Stimulated activated CD4-positive, alpha-beta T cell treated with anti-CD3 and anti-CD28 coated beads, Interleukin-4, amount 100 ng/mL, for 1 hour (primary cell): ENCODE measurements around the gene DNAJB12.
A peak's percentile ranks its signal among the peaks of the same experiment; 100 is the strongest.
"Not testable (repeated sequence)": the region's sequence is repeated elsewhere in the genome, so short reads cannot be mapped to it uniquely, and the experiment has no call there.

Experiments
- DNase-seq: peaks from one replicate; pipeline ENCODE4 v3.0.0-alpha.2; 2020

DNAJB12 gene

GRCh38 chr10:72353028-72353964 lies 1.4 kb downstream of the DNAJB12 start:
- DNase-seq, result no peak

- DNase-seq, result no peak
Measured at GRCh38 chr10:72351479-72351878, 3.2 kb downstream of the DNAJB12 start.

- no peak for DNase-seq
Measured at GRCh38 chr10:72349438-72349837, 5.3 kb downstream of the DNAJB12 start.

- DNase-seq, result no peak
Measured at GRCh38 chr10:72348282-72348681, 6.4 kb downstream of the DNAJB12 start.

DNA sequence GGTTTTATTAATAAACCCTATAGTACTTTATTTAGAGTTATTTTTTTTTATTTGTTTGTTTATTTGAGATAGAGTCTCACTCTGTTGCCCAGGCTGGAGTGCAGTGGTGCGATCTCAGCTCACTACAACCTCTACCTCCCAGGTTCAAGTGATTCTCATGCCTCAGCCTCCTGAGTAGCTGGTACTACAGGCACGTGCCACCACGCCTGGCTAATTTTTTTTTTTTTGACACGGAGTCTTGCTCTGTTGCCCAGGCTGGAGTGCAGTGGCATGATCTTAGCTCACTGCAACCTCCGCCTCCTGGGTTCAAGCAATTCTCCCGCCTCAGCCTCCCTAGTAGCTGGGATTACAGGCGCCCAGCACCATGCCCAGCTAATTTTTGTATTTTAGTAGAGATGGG lies 8.6 kb downstream of the DNAJB12 start:
- not testable (repeated sequence) for DNase-seq

GRCh38 chr10:72344932-72345331 lies 9.8 kb downstream of the DNAJB12 start:
- no peak for DNase-seq

GRCh38 chr10:72342911-72343310 lies 11.8 kb downstream of the DNAJB12 start:
- no peak for DNase-seq

DNA sequence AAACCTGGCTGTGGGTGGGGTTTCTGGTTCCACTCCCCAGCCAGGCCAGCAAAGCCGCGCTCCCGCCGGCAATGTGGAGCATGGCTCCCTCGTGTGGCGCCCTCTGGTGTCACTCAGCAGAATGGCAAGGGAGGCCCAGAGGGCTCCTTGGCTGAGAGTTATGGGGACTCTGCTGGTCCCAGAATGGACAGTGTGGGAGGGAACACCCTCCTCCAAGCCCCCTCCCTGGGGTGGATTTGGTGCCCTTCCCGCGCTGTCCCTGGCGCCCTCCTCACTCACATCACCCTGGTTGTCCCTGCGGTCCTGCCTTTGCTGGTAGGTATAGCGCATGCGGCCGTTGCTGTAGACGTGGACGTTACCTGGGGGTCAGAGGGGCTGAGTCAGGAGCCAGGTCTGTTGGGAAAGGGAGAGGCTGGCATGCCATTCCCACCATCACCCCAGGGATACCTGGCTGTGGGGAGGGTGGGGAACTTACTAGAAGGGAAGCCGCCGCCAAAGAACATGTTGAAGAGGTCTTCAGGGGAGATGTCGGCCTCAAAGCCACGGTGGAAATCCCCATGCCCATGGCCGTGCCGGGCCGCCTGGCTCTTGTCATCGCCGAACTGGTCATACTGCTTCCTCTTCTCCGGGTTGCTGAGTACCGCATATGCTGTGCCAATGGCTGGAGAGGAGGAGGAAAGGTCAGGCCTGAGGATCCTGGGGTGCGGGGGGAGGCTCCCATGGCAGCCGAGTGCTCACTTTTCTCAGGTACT lies 14.0 kb downstream of the DNAJB12 start:
- peak; percentile 79 for DNase-seq

DNA sequence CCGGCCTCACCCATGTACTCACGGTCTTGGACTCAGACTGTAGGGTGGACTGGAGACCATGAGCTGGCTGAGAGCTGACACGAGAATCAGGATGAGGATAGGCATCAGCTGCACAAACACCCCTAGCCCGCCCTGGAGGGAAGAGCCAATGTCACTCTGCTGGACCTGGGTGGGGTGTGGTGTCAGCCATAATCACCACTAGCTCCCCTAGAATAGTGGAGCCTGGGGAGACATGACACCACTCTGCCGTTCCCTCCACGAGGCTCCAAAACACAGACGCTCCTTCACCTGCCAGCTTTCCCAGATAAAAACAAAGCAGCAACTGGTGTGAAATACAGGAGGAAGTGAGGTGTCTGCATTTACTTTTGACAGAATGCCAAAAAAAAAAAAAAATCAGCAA lies 16.5 kb downstream of the DNAJB12 start:
- DNase-seq, result no peak

- DNase-seq, result no peak
Measured at GRCh38 chr10:72337722-72338121, 17.0 kb downstream of the DNAJB12 start.

GRCh38 chr10:72337039-72337629 lies 17.6 kb downstream of the DNAJB12 start:
- DNase-seq, result peak; percentile 71

DNA sequence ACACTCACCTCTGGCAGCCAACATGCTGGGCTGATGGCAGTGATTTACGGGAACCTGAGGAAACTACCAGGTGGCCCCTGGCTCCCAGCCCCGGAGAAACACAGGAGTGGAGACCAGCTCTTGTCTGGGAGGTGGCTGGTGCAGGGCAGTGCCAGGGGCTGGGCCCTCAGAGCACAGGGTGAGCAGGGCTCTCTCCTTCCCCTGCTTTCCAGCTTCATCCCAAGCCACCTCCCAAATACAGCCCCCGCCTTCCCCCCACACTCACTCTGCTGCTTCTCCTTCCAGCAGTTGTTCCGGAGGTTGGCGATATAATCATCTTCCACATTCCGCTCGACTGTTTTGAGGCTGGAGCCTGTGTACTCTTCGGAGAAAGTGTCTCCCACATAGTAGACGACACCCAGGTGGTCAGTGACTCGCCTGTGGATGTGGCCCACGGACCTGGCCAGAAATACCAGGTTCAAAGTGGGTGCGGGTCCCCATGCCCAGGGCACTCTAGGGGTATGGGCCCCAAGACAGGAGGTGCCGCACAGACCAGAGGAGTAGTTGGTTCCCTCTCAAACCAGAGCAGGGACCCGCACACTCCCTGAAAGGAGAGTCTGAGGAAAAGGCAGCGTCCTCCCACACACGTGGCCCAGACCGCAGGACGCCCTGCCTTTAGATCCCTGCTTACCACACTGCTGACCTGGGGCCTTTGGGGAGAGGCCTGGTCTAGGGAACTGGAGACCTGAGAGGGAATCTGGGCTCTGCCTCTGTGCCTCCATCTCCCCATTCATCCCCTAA lies 18.3 kb downstream of the DNAJB12 start:
- no peak for DNase-seq

DNA sequence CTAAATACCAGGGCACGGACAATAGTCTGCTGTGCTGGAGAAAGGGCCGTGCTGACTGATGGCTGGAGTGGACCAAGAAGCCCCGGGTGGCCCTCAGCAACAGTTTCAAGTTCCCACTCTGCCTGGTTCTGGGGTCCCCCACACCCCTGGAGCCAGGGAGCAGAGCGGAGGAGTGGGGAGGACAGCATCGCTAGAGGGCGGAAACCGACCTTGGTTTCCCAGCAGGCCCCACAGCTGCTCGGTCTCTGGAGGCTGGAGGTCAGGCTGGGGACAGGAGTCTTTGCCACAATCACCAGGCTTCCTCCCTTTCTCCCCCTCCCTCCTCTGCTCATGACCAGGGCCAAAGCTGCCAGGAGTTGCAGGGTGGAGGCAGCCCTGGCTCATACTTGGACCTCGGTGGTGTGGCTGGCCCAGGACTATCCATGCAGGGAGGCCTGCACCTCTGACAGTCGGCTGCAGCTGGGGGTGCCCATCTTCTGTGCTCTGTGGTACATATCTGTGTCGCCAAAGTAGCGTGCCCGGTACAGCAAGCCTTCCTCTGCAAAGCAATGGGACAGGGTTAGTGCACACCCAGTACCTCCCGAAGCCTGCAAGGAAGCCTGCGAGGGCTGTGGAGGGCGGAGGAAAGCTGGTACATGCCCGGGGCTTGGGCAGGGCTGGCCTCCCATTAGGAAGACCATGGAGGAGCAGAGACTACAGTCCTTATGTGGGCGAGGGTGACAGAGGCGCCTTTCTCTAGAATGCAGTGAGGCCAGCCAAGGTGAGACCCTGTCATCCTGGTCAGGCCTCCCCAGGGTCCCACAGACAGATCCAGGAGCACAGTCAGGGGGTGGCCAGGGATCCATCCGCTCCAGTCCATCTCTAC lies 19.1 kb downstream of the DNAJB12 start:
- DNase-seq, result no peak

DNA sequence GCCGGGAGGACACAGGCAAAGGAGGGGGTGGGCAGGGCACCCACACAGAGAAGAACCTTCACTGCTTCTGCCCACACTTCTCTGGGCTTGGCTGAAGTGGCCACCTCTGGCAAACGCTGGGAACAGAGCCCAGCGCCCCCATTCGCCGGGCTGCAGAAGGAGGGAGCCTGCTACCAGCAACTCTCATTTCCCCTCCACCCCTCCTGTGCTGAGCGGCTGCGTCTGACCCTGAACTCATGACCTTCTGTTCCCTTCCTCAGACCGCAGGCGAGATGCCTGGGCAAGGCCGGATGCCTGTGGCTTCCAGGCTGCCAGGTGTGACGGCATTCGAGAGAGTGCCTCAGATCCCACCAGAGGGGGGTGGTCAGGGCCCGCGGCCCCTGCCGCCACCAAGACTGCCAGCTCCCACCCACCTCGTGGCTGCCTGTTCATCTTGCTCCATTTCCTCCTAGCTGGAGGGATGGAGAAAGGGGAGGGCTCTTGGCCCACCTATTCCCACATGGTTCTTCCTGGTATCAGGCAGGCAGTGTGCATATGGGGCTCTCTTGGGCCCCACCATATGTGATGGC lies 19.8 kb downstream of the DNAJB12 start:
- peak; percentile 50 for DNase-seq

- no peak for DNase-seq
Measured at GRCh38 chr10:72334196-72334824, 20.4 kb downstream of the DNAJB12 start.

- no peak for DNase-seq
Measured at GRCh38 chr10:72333112-72334015, 21.4 kb downstream of the DNAJB12 start.

- DNase-seq, result no peak
Measured at GRCh38 chr10:72332423-72333111, 22.2 kb downstream of the DNAJB12 start.

DNA sequence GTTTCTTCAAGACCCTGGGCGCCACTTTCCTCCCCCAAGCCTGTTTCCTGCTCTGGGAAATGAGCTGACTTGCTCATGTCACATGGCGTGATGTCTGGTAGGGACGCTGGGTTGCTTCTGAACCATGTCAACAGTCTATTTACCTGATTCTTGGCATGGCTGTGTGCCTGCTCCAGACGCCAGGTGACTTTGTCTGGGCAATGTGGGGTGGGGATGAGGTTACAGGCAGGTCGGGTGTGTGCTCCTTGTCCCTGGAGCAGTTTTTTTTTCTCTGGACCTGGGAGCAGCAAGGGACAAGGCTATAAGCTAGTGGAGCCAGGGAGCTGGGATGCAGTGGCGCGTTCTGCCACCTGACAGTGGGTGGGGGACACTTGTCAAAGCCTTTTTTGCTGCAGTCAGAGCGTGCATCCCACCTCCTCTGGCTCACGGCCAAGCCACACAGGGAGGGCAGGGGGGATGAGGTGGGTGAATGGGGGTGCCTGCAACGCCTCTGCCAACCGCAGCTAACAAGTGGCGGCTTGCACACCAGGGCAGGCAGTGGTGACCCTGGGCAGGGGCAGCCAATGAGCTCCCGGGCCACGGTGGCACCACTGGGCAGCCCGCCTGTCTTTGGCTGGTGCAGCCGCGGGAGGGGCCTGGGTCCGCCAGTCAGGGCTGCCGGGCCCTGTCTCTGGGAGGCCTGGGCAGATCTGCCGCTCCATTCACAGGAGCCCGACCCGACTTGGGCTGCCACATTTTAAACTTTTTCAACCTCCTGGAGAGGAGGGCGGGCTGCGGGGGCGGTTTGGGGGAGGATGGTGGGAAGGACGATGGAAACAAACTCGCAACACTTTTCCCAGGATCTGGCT lies 22.9 kb downstream of the DNAJB12 start:
- peak; percentile 86 for DNase-seq
